ENCODE measurements around the gene RELN. TPM values are rescaled to one million over a fixed set of nuclear protein-coding genes. Genes with fewer than 3 reads are reported as not detected.

Gene RELN
- total RNA-seq, 1 donor from 2014 or later, result not detected

GRCh38 chr7:103538964-103539709 lies 450.3 kb downstream of the RELN start:
- Mint-ChIP-seq H3K27me3 (ENCODE audit: low read depth) (peaks cover 23% of the 10 kb centered on the region), H3K27ac (ENCODE audit: unreplicated experiment) (no peak overlapping the region), H3K9me3 (ENCODE audit: low read depth) (no peaks in the 10 kb centered on the region), H3K36me3 (ENCODE audit: low read depth) (no peaks in the 10 kb centered on the region), H3K4me3 (ENCODE audit: unreplicated experiment) (no peak overlapping the region), H3K4me1 (ENCODE audit: low read depth) (peaks cover 10% of the 10 kb centered on the region)
- no peak for DNase-seq (ENCODE audit: low spot score)
- no peak for TF ChIP-seq CTCF (IDR thresholded peaks at IDR 0.05)

- no peak for DNase-seq (ENCODE audit: low spot score)
- Mint-ChIP-seq H3K4me3 (ENCODE audit: unreplicated experiment) (no peak overlapping the region), H3K27ac (ENCODE audit: unreplicated experiment) (no peak overlapping the region), H3K27me3 (ENCODE audit: low read depth) (peaks cover 43% of the 10 kb centered on the region), H3K4me1 (ENCODE audit: low read depth) (no peaks in the 10 kb centered on the region), H3K9me3 (ENCODE audit: low read depth) (no peaks in the 10 kb centered on the region), H3K36me3 (ENCODE audit: low read depth) (no peaks in the 10 kb centered on the region)
- TF ChIP-seq CTCF (IDR thresholded peaks at IDR 0.05), result no peak
Observed at GRCh38 chr7:103533761-103534160, 455.7 kb downstream of the RELN start.

GRCh38 chr7:103532955-103533354 lies 456.5 kb downstream of the RELN start:
- H3K27me3 Mint-ChIP-seq (ENCODE audit: low read depth), result peaks cover 39% of the 10 kb centered on the region
- no peak for TF ChIP-seq CTCF (IDR thresholded peaks at IDR 0.05)
- H3K4me3 Mint-ChIP-seq (ENCODE audit: unreplicated experiment), result no peak overlapping the region
- H3K9me3 Mint-ChIP-seq (ENCODE audit: low read depth), result no peaks in the 10 kb centered on the region
- no peaks in the 10 kb centered on the region for H3K36me3 Mint-ChIP-seq (ENCODE audit: low read depth)
- no peak for DNase-seq (ENCODE audit: low spot score)
- H3K27ac Mint-ChIP-seq (ENCODE audit: unreplicated experiment), result no peak overlapping the region
- H3K4me1 Mint-ChIP-seq (ENCODE audit: low read depth), result no peaks in the 10 kb centered on the region

GRCh38 chr7:103528152-103528551 lies 461.3 kb downstream of the RELN start:
- DNase-seq (ENCODE audit: low spot score), result no peak
- no peak for TF ChIP-seq CTCF (IDR thresholded peaks at IDR 0.05)
- Mint-ChIP-seq H3K4me3 (ENCODE audit: unreplicated experiment) (no peak overlapping the region), H3K27ac (ENCODE audit: unreplicated experiment) (no peak overlapping the region), H3K36me3 (ENCODE audit: low read depth) (no peaks in the 10 kb centered on the region), H3K4me1 (ENCODE audit: low read depth) (peaks cover 4% of the 10 kb centered on the region), H3K27me3 (ENCODE audit: low read depth) (peaks cover 54% of the 10 kb centered on the region), H3K9me3 (ENCODE audit: low read depth) (no peaks in the 10 kb centered on the region)

- DNase-seq (ENCODE audit: low spot score), result no peak
- Mint-ChIP-seq H3K4me1 (ENCODE audit: low read depth) (peaks cover 4% of the 10 kb centered on the region), H3K9me3 (ENCODE audit: low read depth) (no peaks in the 10 kb centered on the region), H3K4me3 (ENCODE audit: unreplicated experiment) (no peak overlapping the region), H3K27me3 (ENCODE audit: low read depth) (peaks cover 62% of the 10 kb centered on the region), H3K27ac (ENCODE audit: unreplicated experiment) (no peak overlapping the region), H3K36me3 (ENCODE audit: low read depth) (no peaks in the 10 kb centered on the region)
- TF ChIP-seq CTCF (IDR thresholded peaks at IDR 0.05), result no peak
Observed at GRCh38 chr7:103525937-103526336, 463.5 kb downstream of the RELN start.

Measured in chondrocyte (in vitro differentiated cells).